SK-N-SH treated with all-trans-retinoic acid at 6 μM for 48 hours (cell line): ENCODE measurements around the gene ABCA7.

Experiments used
- ATAC-seq: fragments of 200-7000 bp; cut with Tn5 transposase; 3 replicates; pipeline ENCODE4 v1.9.1; 2020; ENCODE audit warnings: mild to moderate bottlenecking, moderate library complexity
- ARNTL ChIP-seq: fragments of 450-650 bp; formaldehyde crosslinking; IDR thresholded peaks from 2 replicates; pipeline ENCODE4 v1.5.0; 2020; ENCODE audit warnings: low read depth, mild to moderate bottlenecking, moderate library complexity, borderline replicate concordance
- BACH2 ChIP-seq: fragments of 250-450 bp; sonication (Bioruptor Pico); IDR thresholded peaks from 2 replicates; pipeline ENCODE4 v1.9.0; 2021; ENCODE audit warnings: mild to moderate bottlenecking, borderline replicate concordance
- CSDC2 ChIP-seq: fragments of 250-450 bp; sonication (Bioruptor Pico); IDR thresholded peaks from 2 replicates; pipeline ENCODE4 v1.5.0; 2020; ENCODE audit warnings: mild to moderate bottlenecking, moderate library complexity
- CSRNP3 ChIP-seq: fragments of 250-450 bp; sonication (Bioruptor Pico); IDR thresholded peaks from 2 replicates; pipeline ENCODE4 v1.5.1; 2021; ENCODE audit warnings: mild to moderate bottlenecking, moderate library complexity
- ESRRG ChIP-seq: fragments of 250-450 bp; sonication (Bioruptor Pico); IDR thresholded peaks from 2 replicates; pipeline ENCODE4 v1.6.1; 2021; ENCODE audit warnings: mild to moderate bottlenecking
- GLIS3 ChIP-seq: fragments of 250-450 bp; sonication (Bioruptor Pico); IDR thresholded peaks from 2 replicates; pipeline ENCODE4 v1.5.0; 2020; ENCODE audit warnings: mild to moderate bottlenecking, moderate library complexity
- ISL1 ChIP-seq: fragments of 250-450 bp; sonication (Bioruptor Pico); IDR thresholded peaks from 2 replicates; pipeline ENCODE4 v2.1.2; 2022; ENCODE audit warnings: mild to moderate bottlenecking, moderate library complexity
- OSR1 ChIP-seq: fragments of 250-450 bp; sonication (Bioruptor Pico); IDR thresholded peaks from 2 replicates; pipeline ENCODE4 v1.8.0; 2022; ENCODE audit warnings: moderate library complexity, mild to moderate bottlenecking, inconsistent platforms
- PPARA ChIP-seq: fragments of 250-450 bp; sonication (Bioruptor Pico); IDR thresholded peaks from 2 replicates; pipeline ENCODE4 v1.5.0; 2020; ENCODE audit warnings: mild to moderate bottlenecking, borderline replicate concordance
- RARB ChIP-seq: fragments of 250-450 bp; sonication (Bioruptor Pico); IDR thresholded peaks from 2 replicates; pipeline ENCODE4 v1.8.0; 2021; ENCODE audit warnings: mild to moderate bottlenecking, moderate library complexity
- SNAI2 ChIP-seq: fragments of 250-450 bp; sonication (Bioruptor Pico); IDR thresholded peaks from 2 replicates; pipeline ENCODE4 v1.5.0; 2020; ENCODE audit warnings: mild to moderate bottlenecking, moderate library complexity
- TCF4 ChIP-seq: fragments of 250-450 bp; sonication (Bioruptor Pico); IDR thresholded peaks from 2 replicates; pipeline ENCODE4 v1.8.0; 2021; ENCODE audit warnings: mild to moderate bottlenecking, moderate library complexity, borderline replicate concordance
- TSHZ2 ChIP-seq: fragments of 250-450 bp; sonication (Bioruptor Pico); IDR thresholded peaks from 2 replicates; pipeline ENCODE4 v1.5.0; 2020; ENCODE audit warnings: mild to moderate bottlenecking, moderate library complexity
- ZC3H10 ChIP-seq: fragments of 250-450 bp; sonication (Bioruptor Pico); IDR thresholded peaks from 2 replicates; pipeline ENCODE4 v1.5.1; 2021; ENCODE audit warnings: mild to moderate bottlenecking, moderate library complexity
- ZFP30 ChIP-seq: fragments of 450-650 bp; formaldehyde crosslinking; IDR thresholded peaks from 2 replicates; pipeline ENCODE4 v1.5.0; 2022; ENCODE audit warnings: mild to moderate bottlenecking, moderate library complexity
- ZNF70 ChIP-seq: fragments of 450-650 bp; formaldehyde crosslinking; IDR thresholded peaks from 2 replicates; pipeline ENCODE4 v1.5.0; 2020; ENCODE audit warnings: mild to moderate bottlenecking, moderate library complexity
- ZNF8 ChIP-seq: fragments of 450-650 bp; formaldehyde crosslinking; IDR thresholded peaks from 2 replicates; pipeline ENCODE4 v1.5.0; 2020; ENCODE audit warnings: mild to moderate bottlenecking, moderate library complexity
- TF ChIP-seq, protein P1 (sequence below): fragments of 250-450 bp; sonication (Bioruptor Pico); IDR thresholded peaks from 2 replicates; pipeline ENCODE4 v1.8.0; 2020; ENCODE audit warnings: mild to moderate bottlenecking, moderate library complexity, borderline replicate concordance
- TF ChIP-seq, protein P2 (sequence below): fragments of 250-450 bp; sonication (Bioruptor Pico); IDR thresholded peaks from 2 replicates; pipeline ENCODE4 v1.8.0; 2021; ENCODE audit warnings: low read depth, mild to moderate bottlenecking, moderate library complexity, borderline replicate concordance

The ABCA7 gene

GRCh38 chr19:1053176-1054101, 13.5 kb downstream of the ABCA7 start:
- peak; percentile 21; the same call in 1 of the 3 replicates for ATAC-seq
- TF ChIP-seq ARNTL (no peak), BACH2 (CRISPR knock-in tag) (no peak), TCF4 (CRISPR knock-in tag) (no peak), RARB (CRISPR knock-in tag) (no peak), GLIS3 (no peak), ISL1 (CRISPR knock-in tag) (no peak), TSHZ2 (CRISPR knock-in tag) (no peak), ZNF8 (CRISPR knock-in tag) (no peak), PPARA (no peak)
- TF ChIP-seq, protein P1, sequence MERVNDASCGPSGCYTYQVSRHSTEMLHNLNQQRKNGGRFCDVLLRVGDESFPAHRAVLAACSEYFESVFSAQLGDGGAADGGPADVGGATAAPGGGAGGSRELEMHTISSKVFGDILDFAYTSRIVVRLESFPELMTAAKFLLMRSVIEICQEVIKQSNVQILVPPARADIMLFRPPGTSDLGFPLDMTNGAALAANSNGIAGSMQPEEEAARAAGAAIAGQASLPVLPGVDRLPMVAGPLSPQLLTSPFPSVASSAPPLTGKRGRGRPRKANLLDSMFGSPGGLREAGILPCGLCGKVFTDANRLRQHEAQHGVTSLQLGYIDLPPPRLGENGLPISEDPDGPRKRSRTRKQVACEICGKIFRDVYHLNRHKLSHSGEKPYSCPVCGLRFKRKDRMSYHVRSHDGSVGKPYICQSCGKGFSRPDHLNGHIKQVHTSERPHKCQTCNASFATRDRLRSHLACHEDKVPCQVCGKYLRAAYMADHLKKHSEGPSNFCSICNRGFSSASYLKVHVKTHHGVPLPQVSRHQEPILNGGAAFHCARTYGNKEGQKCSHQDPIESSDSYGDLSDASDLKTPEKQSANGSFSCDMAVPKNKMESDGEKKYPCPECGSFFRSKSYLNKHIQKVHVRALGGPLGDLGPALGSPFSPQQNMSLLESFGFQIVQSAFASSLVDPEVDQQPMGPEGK (CRISPR knock-in tag) = no peak

- TF ChIP-seq ISL1 (CRISPR knock-in tag) = no peak
- no peak for TF ChIP-seq ZNF70 (CRISPR knock-in tag)
- TF ChIP-seq ARNTL = no peak
- no peak for TF ChIP-seq CSRNP3 (CRISPR knock-in tag)
- no peak for TF ChIP-seq RARB (CRISPR knock-in tag)
- no peak; the same call in 2 of the 3 replicates for ATAC-seq
Measured at GRCh38 chr19:1054102-1055027, 14.5 kb downstream of the ABCA7 start.

DNA sequence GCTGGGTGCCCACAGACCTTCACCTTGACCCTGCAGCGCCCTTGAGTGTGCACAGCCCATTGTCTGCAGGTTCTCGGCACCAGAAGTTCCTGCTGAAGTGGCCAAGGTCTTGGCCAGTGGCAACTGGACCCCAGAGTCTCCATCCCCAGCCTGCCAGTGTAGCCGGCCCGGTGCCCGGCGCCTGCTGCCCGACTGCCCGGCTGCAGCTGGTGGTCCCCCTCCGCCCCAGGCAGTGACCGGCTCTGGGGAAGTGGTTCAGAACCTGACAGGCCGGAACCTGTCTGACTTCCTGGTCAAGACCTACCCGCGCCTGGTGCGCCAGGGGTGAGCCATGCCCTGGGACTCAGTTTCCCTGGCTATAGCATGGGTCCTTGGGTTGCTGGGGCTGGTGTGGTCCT, 15.1 kb downstream of the ABCA7 start:
- no peak for ATAC-seq
- no peak for TF ChIP-seq ZNF8 (CRISPR knock-in tag)
- TF ChIP-seq RARB (CRISPR knock-in tag) = no peak
- TF ChIP-seq SNAI2 = no peak
- no peak for TF ChIP-seq TCF4 (CRISPR knock-in tag)
- no peak for TF ChIP-seq GLIS3
- no peak for TF ChIP-seq ARNTL
- TF ChIP-seq OSR1 (CRISPR knock-in tag) = no peak
- TF ChIP-seq ZFP30 = no peak
- TF ChIP-seq ESRRG (CRISPR knock-in tag) = no peak

- ATAC-seq = no peak
- TF ChIP-seq CSDC2 (no peak), ZNF8 (CRISPR knock-in tag) (no peak), RARB (CRISPR knock-in tag) (no peak), TCF4 (CRISPR knock-in tag) (no peak), BACH2 (CRISPR knock-in tag) (no peak), ISL1 (CRISPR knock-in tag) (no peak), TSHZ2 (CRISPR knock-in tag) (no peak), ZNF70 (CRISPR knock-in tag) (no peak), ZC3H10 (CRISPR knock-in tag) (no peak)
- TF ChIP-seq, protein P2, sequence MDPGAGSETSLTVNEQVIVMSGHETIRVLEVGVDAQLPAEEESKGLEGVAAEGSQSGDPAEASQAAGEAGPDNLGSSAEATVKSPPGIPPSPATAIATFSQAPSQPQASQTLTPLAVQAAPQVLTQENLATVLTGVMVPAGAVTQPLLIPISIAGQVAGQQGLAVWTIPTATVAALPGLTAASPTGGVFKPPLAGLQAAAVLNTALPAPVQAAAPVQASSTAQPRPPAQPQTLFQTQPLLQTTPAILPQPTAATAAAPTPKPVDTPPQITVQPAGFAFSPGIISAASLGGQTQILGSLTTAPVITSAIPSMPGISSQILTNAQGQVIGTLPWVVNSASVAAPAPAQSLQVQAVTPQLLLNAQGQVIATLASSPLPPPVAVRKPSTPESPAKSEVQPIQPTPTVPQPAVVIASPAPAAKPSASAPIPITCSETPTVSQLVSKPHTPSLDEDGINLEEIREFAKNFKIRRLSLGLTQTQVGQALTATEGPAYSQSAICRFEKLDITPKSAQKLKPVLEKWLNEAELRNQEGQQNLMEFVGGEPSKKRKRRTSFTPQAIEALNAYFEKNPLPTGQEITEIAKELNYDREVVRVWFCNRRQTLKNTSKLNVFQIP (CRISPR knock-in tag) = no peak
- TF ChIP-seq, protein P1 (CRISPR knock-in tag) = no peak
Measured at GRCh38 chr19:1055886-1056620, 16.1 kb downstream of the ABCA7 start.
